Ovary (tissue), 9 donors: Measurements from ENCODE around the gene BRD3. TPM values are rescaled to one million over a fixed set of nuclear protein-coding genes. Genes with fewer than 3 reads are reported as not detected.

Experiments
- DNase-seq, 5 donors: peaks; one replicate each; pipeline ENCODE4 v3.0.0-alpha.2; 2019 to 2020
- H3K27ac ChIP-seq, 2 donors: fragments of 200-600 bp; one replicate each; pipeline versions ENCODE4 v1.5.1 to v1.8.0; 2019 to 2022
- H3K27me3 ChIP-seq: fragments of 200-600 bp; one replicate; pipeline ENCODE4 v1.8.0; 2022
- H3K36me3 ChIP-seq: fragments of 200-600 bp; sonication (generic); one replicate; pipeline ENCODE4 v1.5.1; 2019
- H3K4me1 ChIP-seq: one replicate; pipeline ENCODE4 v1.8.1; 2013; ENCODE audit warnings: mild to moderate bottlenecking, moderate library complexity; ENCODE audit not compliant: insufficient read depth
- H3K4me3 ChIP-seq: fragments of 200-600 bp; sonication (generic); one replicate; pipeline ENCODE4 v1.5.1; 2017
- H3K9me3 ChIP-seq, 2 donors: fragments of 200-600 bp in 1 of 2; sonication (generic) in 1 of 2; one replicate each; pipeline versions ENCODE4 v1.5.1 to v1.8.1; 2013 to 2019; ENCODE audit warnings: mild to moderate bottlenecking in 1 of 2, moderate library complexity in 1 of 2
- EP300 ChIP-seq: sonication (generic); formaldehyde crosslinking; IDR thresholded peaks from one replicate; pipeline ENCODE4 v1.6.1; 2017; ENCODE audit warnings: antibody characterized with exemption
- POLR2A ChIP-seq: fragments of 450-650 bp; IDR thresholded peaks from one replicate; pipeline ENCODE4 v1.6.1; 2017; ENCODE audit warnings: antibody characterized with exemption, mild to moderate bottlenecking, moderate library complexity
- WGBS, 3 donors: extraction: QIAGEN DNeasy Blood & Tissue Kit in 1 of 3; methylation state at CpG; one replicate each; pipeline versions ENCODE4 v1.1.5 to v1.1.7; 2013 to 2017; 5-methylcytosine and 5-hydroxymethylcytosine counted together
- intact Hi-C, 4 donors: fragments of 100-400 bp; cut with DNase I; formaldehyde crosslinking; loops; one replicate each; pipeline versions ENCODE4 v1.11.0 to v1.15.1; 2022 to 2023
- polyA plus RNA-seq, 2 donors: library from polyadenylated mRNA; stranded (reverse); fragments of 200-250 nt in 1 of 2; fragments of 350-450 nt in 1 of 2; fragmentation: Illumina TruSeq in 1 of 2; extraction: RNeasy Lipid Tissue Mini Kit (QIAGEN cat#74804) in 1 of 2; gene quantifications; one replicate each; pipeline ENCODE4 v1.2.3, GENCODE V29; 2013 to 2014
- total RNA-seq, 7 donors: library from RNA; depleted of rRNA in 2 of 7; stranded (reverse); fragments of >200 nt in 2 of 7; fragmentation: NEBNext Ultra II Directional in 3 of 7; extraction: Animal tissue kit (Norgen Biotek cat#: 25700) in 3 of 7; gene quantifications; one replicate each; pipeline versions ENCODE4 v1.1.0 to v1.2.4, GENCODE V29; 2016 to 2023
- TF ChIP-seq, protein P1 (sequence below), 3 donors: fragments of 450-650 bp in 2 of 3; fragments of 200-600 bp in 1 of 3; IDR thresholded peaks; one replicate each; pipeline versions ENCODE4 v1.5.1 to v1.8.0; 2016 to 2022; ENCODE audit warnings: antibody characterized with exemption in 3 of 3, mild to moderate bottlenecking in 1 of 3
- donor health status: DM: no; HTN: no; CAD: no; lungs with moderate emphysema.
- donor health status: DM: no; HTN: no; CAD: no.
- donor health status: Bipolar disorder and iron deficiency.
- donor health status: DM: yes; HTN: yes; CAD: no.
- donor health status: DM: no; HTN: no; CAD: no.
- donor health status: DM: yes; HTN: yes; CAD: no.

Gene BRD3
- total and polyA plus RNA-seq, 9 donors = 14.9 to 52.1 (median 39.2) TPM

GRCh38 chr9:134053941-134054761, 13.7 kb downstream of the BRD3 start:
- TF ChIP-seq, protein P1, sequence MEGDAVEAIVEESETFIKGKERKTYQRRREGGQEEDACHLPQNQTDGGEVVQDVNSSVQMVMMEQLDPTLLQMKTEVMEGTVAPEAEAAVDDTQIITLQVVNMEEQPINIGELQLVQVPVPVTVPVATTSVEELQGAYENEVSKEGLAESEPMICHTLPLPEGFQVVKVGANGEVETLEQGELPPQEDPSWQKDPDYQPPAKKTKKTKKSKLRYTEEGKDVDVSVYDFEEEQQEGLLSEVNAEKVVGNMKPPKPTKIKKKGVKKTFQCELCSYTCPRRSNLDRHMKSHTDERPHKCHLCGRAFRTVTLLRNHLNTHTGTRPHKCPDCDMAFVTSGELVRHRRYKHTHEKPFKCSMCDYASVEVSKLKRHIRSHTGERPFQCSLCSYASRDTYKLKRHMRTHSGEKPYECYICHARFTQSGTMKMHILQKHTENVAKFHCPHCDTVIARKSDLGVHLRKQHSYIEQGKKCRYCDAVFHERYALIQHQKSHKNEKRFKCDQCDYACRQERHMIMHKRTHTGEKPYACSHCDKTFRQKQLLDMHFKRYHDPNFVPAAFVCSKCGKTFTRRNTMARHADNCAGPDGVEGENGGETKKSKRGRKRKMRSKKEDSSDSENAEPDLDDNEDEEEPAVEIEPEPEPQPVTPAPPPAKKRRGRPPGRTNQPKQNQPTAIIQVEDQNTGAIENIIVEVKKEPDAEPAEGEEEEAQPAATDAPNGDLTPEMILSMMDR (IDR thresholded peaks at IDR 0.05) = no peak
- TF ChIP-seq POLR2A (no peak), EP300 (no peak)
- no peaks in the 10 kb centered on the region for H3K36me3 ChIP-seq
- no peak overlapping the region for H3K4me3 ChIP-seq
- H3K4me1 ChIP-seq = peaks cover 24% of the 10 kb centered on the region
- no peaks in the 10 kb centered on the region for H3K9me3 ChIP-seq
- no peaks in the 10 kb centered on the region for H3K27me3 ChIP-seq
- H3K27ac ChIP-seq = no peak overlapping the region
- DNase-seq = peak in 2 of 5 donors; percentile 12 to 36
- 80 to 87% (median 81%) methylated on average over 41 to 44 of the region's 44 CpGs for WGBS, 3 donors
- intact Hi-C loops = no loop called here

- Histone ChIP-seq H3K9me3 (no peaks in the 10 kb centered on the region), H3K4me1 (peaks cover 22% of the 10 kb centered on the region), H3K27me3 (no peaks in the 10 kb centered on the region), H3K4me3 (no peak overlapping the region), H3K27ac (no peak overlapping the region), H3K36me3 (no peaks in the 10 kb centered on the region)
- WGBS, 3 donors = 77 to 81% (median 80%) methylated on average over 18 to 28 of the region's 28 CpGs
- DNase-seq = peak in 1 of 5 donors; percentile 12
- TF ChIP-seq EP300 = no peak
- TF ChIP-seq, protein P1 (IDR thresholded peaks at IDR 0.05) = no peak
- intact Hi-C loops = no loop called here
These were observed 14.4 kb downstream of the BRD3 start for GRCh38 chr9:134053401-134053871.

DNA sequence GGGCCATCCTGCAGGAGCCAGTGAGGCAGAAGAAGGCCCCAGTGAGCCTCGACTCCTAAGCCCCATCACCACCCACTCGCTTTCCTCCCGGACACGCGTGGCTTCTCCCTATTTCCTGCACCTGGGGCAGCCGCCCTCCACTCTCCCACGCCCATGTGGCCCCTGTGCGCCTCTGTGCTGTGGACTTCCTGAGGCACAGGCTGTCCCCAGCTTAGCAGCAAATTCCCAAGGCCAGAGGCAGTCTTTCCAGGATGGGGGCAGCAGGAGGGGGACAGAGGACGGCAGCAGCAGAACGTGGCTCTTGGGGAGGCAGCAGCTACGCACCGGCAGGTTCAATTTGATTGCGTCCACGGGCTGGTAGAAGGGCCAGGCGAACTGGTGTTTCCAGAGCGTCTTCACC, 14.9 kb downstream of the BRD3 start:
- no peak overlapping the region for H3K27ac ChIP-seq
- no peaks in the 10 kb centered on the region for H3K9me3 ChIP-seq
- peaks cover 18% of the 10 kb centered on the region for H3K4me1 ChIP-seq
- 82 to 87% (median 84%) methylated on average over 16 of the region's 16 CpGs for WGBS, 3 donors
- no peak overlapping the region for H3K4me3 ChIP-seq
- intact Hi-C loops = no loop called here
- TF ChIP-seq POLR2A (no peak), EP300 (no peak)
- TF ChIP-seq, protein P1 (IDR thresholded peaks at IDR 0.05) = no peak
- DNase-seq = peak in 2 of 5 donors; percentile 11
- H3K27me3 ChIP-seq = no peaks in the 10 kb centered on the region
- H3K36me3 ChIP-seq = no peaks in the 10 kb centered on the region

DNA sequence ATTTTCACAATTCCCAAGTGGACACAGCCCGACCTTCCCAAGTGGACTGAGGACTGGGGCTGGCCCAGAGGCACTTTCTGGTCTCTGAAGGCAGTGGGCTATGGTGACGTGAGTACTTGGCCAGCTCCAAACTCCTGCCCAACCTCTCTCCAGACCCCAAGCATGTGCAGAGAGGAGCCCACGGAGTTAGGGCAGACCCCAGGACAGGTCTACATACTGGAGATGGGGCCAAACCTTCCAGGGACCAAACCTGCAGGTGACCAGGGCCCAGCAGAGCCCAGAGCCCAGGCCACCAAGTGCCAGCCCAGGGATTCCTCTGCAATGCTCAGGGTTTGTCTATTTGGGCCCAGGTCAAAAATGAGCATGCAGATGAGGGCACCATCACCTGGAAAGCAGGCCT, 15.3 kb downstream of the BRD3 start:
- Histone ChIP-seq H3K9me3 (no peaks in the 10 kb centered on the region), H3K27ac (no peak overlapping the region), H3K27me3 (no peaks in the 10 kb centered on the region), H3K36me3 (no peaks in the 10 kb centered on the region), H3K4me1 (peaks cover 18% of the 10 kb centered on the region), H3K4me3 (no peak overlapping the region)
- TF ChIP-seq EP300 (no peak), POLR2A (no peak)
- TF ChIP-seq, protein P1 (IDR thresholded peaks at IDR 0.05) = no peak
- intact Hi-C loops = no loop called here
- peak in 2 of 5 donors; percentile 3 to 10 for DNase-seq
- 86 to 90% (median 90%) methylated on average over 3 of the region's 3 CpGs for whole genome bisulfite sequencing, 3 donors
